ENCODE measurements around the gene RSL1D1. TPM values are rescaled to one million over a fixed set of nuclear protein-coding genes. Genes with fewer than 3 reads are reported as not detected.
A peak's percentile ranks its signal among the peaks of the same experiment; 100 is the strongest.
"Not testable (repeated sequence)": the region's sequence is repeated elsewhere in the genome, so short reads cannot be mapped to it uniquely, and the experiment has no call there.

Gene RSL1D1
- total and polyA plus RNA-seq, 2 donors = 107 to 128 TPM

DNA sequence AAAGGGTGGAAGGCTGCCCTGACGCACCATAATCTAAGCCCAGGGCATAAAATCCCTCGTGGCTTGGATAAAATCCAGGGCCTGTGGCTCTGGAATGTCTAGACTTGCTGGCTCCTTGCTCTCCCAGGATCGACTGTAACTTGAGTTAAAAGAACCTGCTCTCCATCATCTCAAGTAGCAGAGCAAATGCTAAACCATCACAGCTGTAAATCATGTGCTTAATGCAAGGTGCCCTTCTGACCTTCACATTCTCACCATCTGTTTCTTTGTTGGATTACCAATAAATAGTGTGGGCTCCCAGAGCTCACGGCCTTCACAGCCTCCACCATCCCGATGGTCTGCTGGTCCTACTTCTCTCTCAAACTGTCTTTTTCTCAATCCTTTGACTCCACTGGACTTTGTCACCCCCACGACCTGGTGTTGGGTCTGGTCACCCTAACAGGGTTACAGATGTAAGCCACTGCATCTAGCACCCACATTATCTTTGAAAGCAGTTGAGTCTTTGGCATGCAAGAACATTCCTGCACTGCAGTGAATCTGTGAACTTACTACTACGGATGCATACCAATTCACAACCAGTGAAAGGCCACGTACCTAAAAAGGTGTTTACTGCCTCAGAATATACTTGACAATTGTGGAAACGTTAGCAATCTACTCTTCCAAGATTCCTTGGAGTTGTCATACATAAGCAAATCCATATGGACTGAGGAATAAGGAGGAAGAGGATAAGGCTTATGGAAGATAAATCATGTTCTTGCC, 15.3 kb downstream of the RSL1D1 start:
- Histone ChIP-seq H3K27ac (ENCODE audit: low read depth in 1 of 2, low read length in 1 of 2) (no peak overlapping the region), H3K4me3 (ENCODE audit: low read length in 2 of 2) (no peak overlapping the region), H3K9me3 (ENCODE audit: control insufficient read depth in 2 of 2, insufficient read depth in 1 of 2, low read length in 1 of 2) (no peaks in the 10 kb centered on the region), H3K4me1 (ENCODE audit: control insufficient read depth in 2 of 2, insufficient read depth in 2 of 2, low read length in 2 of 2) (no peaks in the 10 kb centered on the region), H3K36me3 (ENCODE audit: control insufficient read depth in 2 of 2, insufficient read depth in 2 of 2, low read length in 1 of 2) (peaks cover 46 to 54% of the 10 kb centered on the region in 2 donors), H3K27me3 (ENCODE audit: control insufficient read depth in 2 of 2, insufficient read depth in 1 of 2, low read length in 1 of 2) (no peaks in the 10 kb centered on the region)
- 91% methylated on average over 9 of the region's 9 CpGs for WGBS
- DNase-seq (ENCODE audit: low read depth in 6 of 9, low spot score in 9 of 9) = no peak

DNA sequence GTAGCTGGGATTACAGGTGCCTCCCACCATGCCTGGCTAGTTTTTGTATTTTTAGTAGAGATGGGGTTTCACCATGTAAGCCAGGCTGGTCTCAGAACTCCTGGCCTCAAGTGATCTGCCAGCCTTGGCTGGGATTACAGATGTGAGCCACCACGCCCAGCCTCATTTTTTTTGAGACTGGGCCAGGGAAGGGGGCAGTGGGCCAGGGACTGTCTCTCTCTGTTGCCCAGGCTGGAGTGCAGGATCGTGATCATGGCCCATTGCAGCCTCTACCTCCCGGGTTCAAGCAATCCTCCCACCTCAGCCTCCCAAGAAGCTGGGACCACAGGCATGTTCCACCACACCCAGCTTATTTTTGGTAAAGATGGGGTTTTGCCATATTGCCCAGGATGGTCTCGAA, 16.0 kb downstream of the RSL1D1 start:
- DNase-seq (ENCODE audit: low read depth in 6 of 9, low spot score in 9 of 9) = no peak
- WGBS = 89% methylated on average over 4 of the region's 4 CpGs
- Histone ChIP-seq H3K27me3 (ENCODE audit: control insufficient read depth in 2 of 2, insufficient read depth in 1 of 2, low read length in 1 of 2) (no peaks in the 10 kb centered on the region), H3K36me3 (ENCODE audit: control insufficient read depth in 2 of 2, insufficient read depth in 2 of 2, low read length in 1 of 2) (peaks cover 38 to 46% of the 10 kb centered on the region in 2 donors), H3K9me3 (ENCODE audit: control insufficient read depth in 2 of 2, insufficient read depth in 1 of 2, low read length in 1 of 2) (no peaks in the 10 kb centered on the region), H3K4me1 (ENCODE audit: control insufficient read depth in 2 of 2, insufficient read depth in 2 of 2, low read length in 2 of 2) (no peaks in the 10 kb centered on the region), H3K4me3 (ENCODE audit: low read length in 2 of 2) (no peak overlapping the region), H3K27ac (ENCODE audit: low read depth in 1 of 2, low read length in 1 of 2) (no peak overlapping the region)

DNA sequence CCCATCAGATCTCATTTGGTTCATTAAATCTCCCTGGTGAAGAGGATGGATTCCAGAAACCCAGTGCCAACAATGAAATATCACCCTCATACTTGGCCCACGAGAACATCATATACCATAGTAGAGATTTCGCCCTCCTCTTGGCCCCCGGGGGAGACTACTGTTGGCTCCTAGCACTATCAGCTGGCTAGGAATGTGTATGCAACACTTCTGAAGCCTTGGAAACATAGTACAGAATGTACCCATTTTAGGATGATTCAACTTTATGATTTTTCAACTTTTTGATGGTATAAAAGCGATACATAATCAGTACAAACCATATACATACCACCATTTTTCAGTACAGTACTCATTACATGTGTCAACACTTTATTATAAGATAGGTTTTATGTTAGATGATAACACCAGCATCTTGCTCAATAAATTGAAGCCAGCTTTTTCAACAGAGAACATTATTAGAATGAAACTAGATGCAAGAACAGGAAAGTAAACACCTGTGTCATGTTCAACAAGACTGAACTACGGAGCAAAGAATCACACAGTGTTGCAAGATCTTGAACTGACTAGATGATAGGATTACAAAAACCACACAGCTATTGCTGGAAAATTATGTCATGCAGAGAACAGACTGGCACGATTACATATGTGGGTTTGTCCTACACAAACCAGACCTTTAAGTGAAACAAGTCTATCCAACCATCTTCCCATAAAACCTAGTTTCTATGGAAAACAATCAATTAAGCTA, 17.2 kb downstream of the RSL1D1 start:
- Histone ChIP-seq H3K36me3 (ENCODE audit: control insufficient read depth in 2 of 2, insufficient read depth in 2 of 2, low read length in 1 of 2) (peaks cover 28 to 35% of the 10 kb centered on the region in 2 donors), H3K27me3 (ENCODE audit: control insufficient read depth in 2 of 2, insufficient read depth in 1 of 2, low read length in 1 of 2) (no peaks in the 10 kb centered on the region), H3K4me1 (ENCODE audit: control insufficient read depth in 2 of 2, insufficient read depth in 2 of 2, low read length in 2 of 2) (no peaks in the 10 kb centered on the region), H3K27ac (ENCODE audit: low read depth in 1 of 2, low read length in 1 of 2) (no peak overlapping the region), H3K9me3 (ENCODE audit: control insufficient read depth in 2 of 2, insufficient read depth in 1 of 2, low read length in 1 of 2) (no peaks in the 10 kb centered on the region), H3K4me3 (ENCODE audit: low read length in 2 of 2) (no peak overlapping the region)
- DNase-seq (ENCODE audit: low read depth in 6 of 9, low spot score in 9 of 9) = no peak
- 92% methylated on average over 6 of the region's 6 CpGs for whole genome bisulfite sequencing

DNA sequence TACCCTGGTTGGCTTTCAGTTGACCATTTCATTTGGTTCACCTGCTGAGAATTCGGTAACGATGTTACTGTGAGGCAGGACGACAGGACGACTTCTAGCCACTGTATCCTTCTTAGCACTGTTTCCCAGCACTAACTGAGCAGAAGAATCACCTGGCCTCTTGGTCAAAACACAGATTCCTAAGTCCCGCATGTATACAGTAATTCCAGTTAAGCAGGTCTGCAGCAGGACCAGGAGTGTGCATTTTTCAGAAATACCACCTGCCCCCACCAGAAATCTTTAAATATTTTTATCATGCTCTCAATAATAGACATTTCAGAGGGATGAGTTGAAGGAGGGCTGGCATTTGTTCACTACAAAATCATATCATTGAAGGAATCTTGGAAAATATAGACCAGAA, 22.6 kb downstream of the RSL1D1 start:
- no peak overlapping the region for H3K4me3 ChIP-seq (ENCODE audit: low read length in 2 of 2)
- WGBS = 86% methylated on average over 5 of the region's 5 CpGs
- H3K9me3 ChIP-seq (ENCODE audit: control insufficient read depth in 2 of 2, insufficient read depth in 1 of 2, low read length in 1 of 2) = no peaks in the 10 kb centered on the region
- H3K4me1 ChIP-seq (ENCODE audit: control insufficient read depth in 2 of 2, insufficient read depth in 2 of 2, low read length in 2 of 2) = no peaks in the 10 kb centered on the region
- H3K27ac ChIP-seq (ENCODE audit: low read depth in 1 of 2, low read length in 1 of 2) = no peak overlapping the region
- DNase-seq (ENCODE audit: low read depth in 6 of 9, low spot score in 9 of 9) = no peak
- no peaks in the 10 kb centered on the region for H3K27me3 ChIP-seq (ENCODE audit: control insufficient read depth in 2 of 2, insufficient read depth in 1 of 2, low read length in 1 of 2)
- no peaks in the 10 kb centered on the region for H3K36me3 ChIP-seq (ENCODE audit: control insufficient read depth in 2 of 2, insufficient read depth in 2 of 2, low read length in 1 of 2)

DNA sequence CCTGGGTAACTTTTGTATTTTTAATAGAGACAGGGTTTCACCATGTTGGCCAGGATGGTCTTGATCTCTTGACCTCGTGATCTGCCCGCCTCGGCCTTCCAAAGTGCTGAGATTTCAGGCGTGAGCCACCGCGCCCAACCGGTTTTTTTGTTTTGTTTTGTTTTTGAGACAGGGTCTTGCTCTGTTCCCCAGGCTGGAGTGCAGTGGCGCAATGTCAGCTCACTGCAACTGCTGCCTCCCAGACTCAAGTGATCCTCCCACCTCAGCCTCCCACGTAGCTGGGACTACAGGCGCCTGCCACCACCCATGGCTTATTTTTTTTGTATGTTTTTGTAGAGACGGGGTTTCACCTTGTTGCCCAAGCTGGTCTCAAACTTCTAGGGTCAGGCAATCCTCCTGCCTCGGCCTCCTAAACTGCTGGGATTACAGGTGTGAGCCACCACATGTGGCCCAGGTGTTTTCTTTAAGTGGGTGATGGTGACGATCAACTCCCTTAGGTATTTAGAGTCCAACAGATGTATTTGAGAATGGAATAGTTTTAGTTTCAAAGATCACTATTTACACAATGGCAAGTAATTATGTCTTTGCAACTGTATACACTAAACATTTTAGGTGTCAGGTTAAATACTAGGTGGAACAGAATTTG, 25.7 kb downstream of the RSL1D1 start:
- not testable (repeated sequence) for H3K27me3 ChIP-seq (ENCODE audit: control insufficient read depth in 2 of 2, insufficient read depth in 1 of 2, low read length in 1 of 2); DNase-seq (ENCODE audit: low read depth in 6 of 9, low spot score in 9 of 9); H3K9me3 ChIP-seq (ENCODE audit: control insufficient read depth in 2 of 2, insufficient read depth in 1 of 2, low read length in 1 of 2); H3K36me3 ChIP-seq (ENCODE audit: control insufficient read depth in 2 of 2, insufficient read depth in 2 of 2, low read length in 1 of 2); H3K4me3 ChIP-seq (ENCODE audit: low read length in 2 of 2); H3K4me1 ChIP-seq (ENCODE audit: control insufficient read depth in 2 of 2, insufficient read depth in 2 of 2, low read length in 2 of 2); H3K27ac ChIP-seq (ENCODE audit: low read depth in 1 of 2, low read length in 1 of 2)
- WGBS = 94% methylated on average over 13 of the region's 13 CpGs

DNA sequence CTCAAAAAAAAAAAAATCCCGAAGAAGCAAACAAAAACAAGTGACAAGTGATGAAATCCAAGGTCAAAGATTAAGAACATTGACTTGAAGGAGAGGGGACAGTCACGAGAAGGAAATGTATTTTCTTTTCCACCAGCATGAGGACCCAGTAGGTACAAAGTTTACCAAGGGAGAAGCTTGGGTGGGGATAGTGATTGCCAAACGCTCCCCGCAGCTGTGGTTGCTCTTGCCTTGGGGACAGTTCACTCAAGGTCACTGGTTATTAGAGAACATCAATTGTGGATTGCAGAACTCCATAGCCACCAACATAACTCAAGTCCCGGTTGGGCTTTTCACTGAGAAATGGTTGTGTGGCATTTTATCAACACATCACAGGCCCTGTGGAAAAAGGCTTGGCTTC, 27.0 kb downstream of the RSL1D1 start:
- DNase-seq (ENCODE audit: low read depth in 6 of 9, low spot score in 9 of 9) = peak in 1 of 9 donors; percentile 3
- H3K4me3 ChIP-seq (ENCODE audit: low read length in 2 of 2) = no peak overlapping the region
- no peaks in the 10 kb centered on the region for H3K36me3 ChIP-seq (ENCODE audit: control insufficient read depth in 2 of 2, insufficient read depth in 2 of 2, low read length in 1 of 2)
- H3K27me3 ChIP-seq (ENCODE audit: control insufficient read depth in 2 of 2, insufficient read depth in 1 of 2, low read length in 1 of 2) = no peaks in the 10 kb centered on the region
- 91% methylated on average over 5 of the region's 5 CpGs for WGBS
- H3K4me1 ChIP-seq (ENCODE audit: control insufficient read depth in 2 of 2, insufficient read depth in 2 of 2, low read length in 2 of 2) = no peaks in the 10 kb centered on the region
- H3K9me3 ChIP-seq (ENCODE audit: control insufficient read depth in 2 of 2, insufficient read depth in 1 of 2, low read length in 1 of 2) = no peaks in the 10 kb centered on the region
- H3K27ac ChIP-seq (ENCODE audit: low read depth in 1 of 2, low read length in 1 of 2) = no peak overlapping the region

DNA sequence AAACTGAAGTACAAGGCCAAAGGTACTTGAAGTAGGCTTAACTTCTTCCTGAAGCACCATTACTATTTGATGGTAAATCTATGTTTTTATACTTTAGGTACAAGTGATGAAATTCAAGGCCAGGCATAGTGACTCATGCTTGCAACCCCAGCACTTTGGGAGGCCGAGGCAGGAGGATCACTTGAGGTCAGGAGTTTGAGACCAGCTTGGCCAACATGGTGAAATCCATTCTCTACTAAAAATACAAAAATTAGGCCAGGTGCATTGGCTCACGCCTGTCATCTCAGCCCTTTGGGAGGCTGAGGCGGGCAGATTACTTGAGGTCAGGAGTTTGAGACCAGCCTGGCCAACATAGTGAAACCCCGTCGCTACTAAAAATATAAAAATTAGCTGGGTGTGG, 27.7 kb downstream of the RSL1D1 start:
- H3K4me1 ChIP-seq (ENCODE audit: control insufficient read depth in 2 of 2, insufficient read depth in 2 of 2, low read length in 2 of 2); H3K27ac ChIP-seq (ENCODE audit: low read depth in 1 of 2, low read length in 1 of 2); H3K4me3 ChIP-seq (ENCODE audit: low read length in 2 of 2); H3K27me3 ChIP-seq (ENCODE audit: control insufficient read depth in 2 of 2, insufficient read depth in 1 of 2, low read length in 1 of 2); H3K36me3 ChIP-seq (ENCODE audit: control insufficient read depth in 2 of 2, insufficient read depth in 2 of 2, low read length in 1 of 2); DNase-seq (ENCODE audit: low read depth in 6 of 9, low spot score in 9 of 9); H3K9me3 ChIP-seq (ENCODE audit: control insufficient read depth in 2 of 2, insufficient read depth in 1 of 2, low read length in 1 of 2): not testable (repeated sequence)
- 98% methylated on average over 5 of the region's 5 CpGs for WGBS

DNA sequence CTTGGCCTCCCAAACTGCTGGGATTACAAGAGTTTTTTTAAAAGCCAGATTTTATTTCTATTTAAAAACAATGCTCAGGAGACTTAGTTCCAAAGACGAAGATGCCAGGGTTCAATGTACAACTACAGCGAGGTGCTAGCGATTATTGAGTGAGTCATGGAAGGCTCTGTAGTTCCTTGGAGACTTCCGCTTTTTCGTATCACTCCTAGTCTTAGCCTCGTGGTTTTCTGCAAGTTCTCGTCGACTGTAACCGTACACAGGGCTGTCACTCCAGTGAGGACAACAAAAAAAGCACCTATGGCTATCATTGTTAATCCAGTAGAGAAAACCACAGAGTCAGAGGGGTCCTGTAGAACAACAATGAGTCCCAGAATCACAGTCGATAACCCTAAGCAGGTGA, 31.5 kb downstream of the RSL1D1 start:
- 53% methylated on average over 10 of the region's 10 CpGs for WGBS
- H3K4me3 ChIP-seq (ENCODE audit: low read length in 2 of 2) = no peak overlapping the region
- no peaks in the 10 kb centered on the region for H3K27me3 ChIP-seq (ENCODE audit: control insufficient read depth in 2 of 2, insufficient read depth in 1 of 2, low read length in 1 of 2)
- H3K4me1 ChIP-seq (ENCODE audit: control insufficient read depth in 2 of 2, insufficient read depth in 2 of 2, low read length in 2 of 2) = no peaks in the 10 kb centered on the region
- H3K36me3 ChIP-seq (ENCODE audit: control insufficient read depth in 2 of 2, insufficient read depth in 2 of 2, low read length in 1 of 2) = no peaks in the 10 kb centered on the region
- DNase-seq (ENCODE audit: low read depth in 6 of 9, low spot score in 9 of 9) = no peak
- H3K9me3 ChIP-seq (ENCODE audit: control insufficient read depth in 2 of 2, insufficient read depth in 1 of 2, low read length in 1 of 2) = no peaks in the 10 kb centered on the region
- no peak overlapping the region for H3K27ac ChIP-seq (ENCODE audit: low read depth in 1 of 2, low read length in 1 of 2)

DNA sequence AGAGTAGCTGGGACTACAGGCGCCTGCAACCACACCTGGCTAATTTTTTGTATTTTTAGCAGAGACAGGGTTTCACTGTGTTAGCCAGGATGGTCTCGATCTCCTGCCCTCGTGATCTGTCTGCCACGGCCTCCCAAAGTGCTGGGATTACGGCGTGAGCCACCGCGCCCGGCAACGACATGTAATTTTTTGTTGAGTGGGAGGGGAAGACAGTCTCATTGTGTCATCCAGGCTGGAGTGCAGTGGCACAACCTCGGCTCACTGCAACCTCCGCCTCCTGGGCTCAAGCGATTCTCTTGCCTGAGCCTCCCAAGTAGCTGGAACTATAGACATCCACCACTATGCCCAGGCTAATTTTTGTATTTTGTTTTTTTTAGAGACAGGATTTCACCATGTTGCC, 32.4 kb downstream of the RSL1D1 start:
- 97% methylated on average over 13 of the region's 13 CpGs for WGBS
- DNase-seq (ENCODE audit: low read depth in 6 of 9, low spot score in 9 of 9); H3K27me3 ChIP-seq (ENCODE audit: control insufficient read depth in 2 of 2, insufficient read depth in 1 of 2, low read length in 1 of 2): not testable (repeated sequence)

More for the DNA sequence above, 32.4 kb downstream of the RSL1D1 start:
- H3K4me3 ChIP-seq (ENCODE audit: low read length in 2 of 2); H3K36me3 ChIP-seq (ENCODE audit: control insufficient read depth in 2 of 2, insufficient read depth in 2 of 2, low read length in 1 of 2); H3K4me1 ChIP-seq (ENCODE audit: control insufficient read depth in 2 of 2, insufficient read depth in 2 of 2, low read length in 2 of 2); H3K27ac ChIP-seq (ENCODE audit: low read depth in 1 of 2, low read length in 1 of 2); H3K9me3 ChIP-seq (ENCODE audit: control insufficient read depth in 2 of 2, insufficient read depth in 1 of 2, low read length in 1 of 2): not testable (repeated sequence)

Data from thymus (tissue), 11 donors.